BJ (cell line): Measurements from ENCODE around the gene ITGA2B. TPM values are rescaled to one million over a fixed set of nuclear protein-coding genes. Genes with fewer than 3 reads are reported as not detected.
A peak's percentile ranks its signal among the peaks of the same experiment; 100 is the strongest.

Experiments
- CTCF ChIA-PET: fragments of 350-600 bp; formaldehyde crosslinking; extraction: SDS; loops from one replicate; lab custom pipeline; 2021; ENCODE audit warnings: antibody characterized with exemption, inconsistent platforms; lab: Yijun Ruan, JAX
- POLR2A ChIA-PET: fragments of 300-600 bp; sonication (Branson Sonifier 250); formaldehyde crosslinking; extraction: SDS; loops from one replicate; lab custom pipeline; 2021; ENCODE audit warnings: antibody characterized with exemption; lab: Charles Lee
- DNase-seq: peaks from one replicate; pipeline ENCODE4 v3.0.0-alpha.2; 2011; ENCODE audit warnings: low read depth
- H3K27me3 ChIP-seq: 2 replicates; pipeline ENCODE4 v1.6.0; 2011; ENCODE audit warnings: low read length; ENCODE audit not compliant: control insufficient read depth, insufficient read depth
- H3K36me3 ChIP-seq: 2 replicates; pipeline ENCODE4 v1.5.1; 2011; ENCODE audit warnings: low read length; ENCODE audit not compliant: control insufficient read depth, insufficient read depth
- H3K4me3 ChIP-seq: 2 replicates; pipeline ENCODE4 v1.5.1; 2011; ENCODE audit warnings: low read depth, mild to moderate bottlenecking, control low read depth, low read length
- polyA plus RNA-seq: library from polyadenylated mRNA; depleted of rRNA; stranded (reverse); fragments of >200 nt; gene quantifications from 2 replicates; pipeline ENCODE4 v1.2.3, GENCODE V29; 2011
- TF ChIP-seq, protein P1 (sequence below): IDR thresholded peaks from 2 replicates; pipeline ENCODE4 v1.5.1; 2011; ENCODE audit warnings: low read depth, mild to moderate bottlenecking, control low read depth, inconsistent platforms, low read length, moderate library complexity; ENCODE audit not compliant: insufficient read depth

Gene ITGA2B
- polyA plus RNA-seq, 1 experiment: 0.11 TPM

DNA sequence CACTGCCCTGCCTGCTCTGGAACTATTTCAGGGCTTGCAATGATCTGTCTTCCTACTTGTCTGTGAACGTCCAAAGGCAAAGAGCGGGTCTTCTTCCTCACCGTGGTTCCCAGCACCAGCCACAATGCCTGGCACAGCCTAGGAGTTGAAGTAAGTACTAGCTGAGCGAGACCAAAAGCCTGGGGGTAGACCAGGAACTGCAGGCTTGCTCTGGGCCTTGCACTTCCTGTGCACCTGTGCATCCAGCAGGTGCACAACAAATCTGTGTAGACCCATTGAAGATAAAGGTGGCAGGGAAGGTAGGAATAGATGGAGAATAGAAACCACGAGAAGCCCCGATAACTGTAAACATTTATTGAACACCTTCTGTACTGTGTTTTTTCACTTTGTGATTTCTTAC is 30.4 kb downstream of the ITGA2B start:
- Histone ChIP-seq H3K27me3 (peaks cover 1% of the 10 kb centered on the region; the same call in 1 of the 2 replicates), H3K4me3 (no peak overlapping the region), H3K36me3 (no peaks in the 10 kb centered on the region)
- TF ChIP-seq, protein P1, sequence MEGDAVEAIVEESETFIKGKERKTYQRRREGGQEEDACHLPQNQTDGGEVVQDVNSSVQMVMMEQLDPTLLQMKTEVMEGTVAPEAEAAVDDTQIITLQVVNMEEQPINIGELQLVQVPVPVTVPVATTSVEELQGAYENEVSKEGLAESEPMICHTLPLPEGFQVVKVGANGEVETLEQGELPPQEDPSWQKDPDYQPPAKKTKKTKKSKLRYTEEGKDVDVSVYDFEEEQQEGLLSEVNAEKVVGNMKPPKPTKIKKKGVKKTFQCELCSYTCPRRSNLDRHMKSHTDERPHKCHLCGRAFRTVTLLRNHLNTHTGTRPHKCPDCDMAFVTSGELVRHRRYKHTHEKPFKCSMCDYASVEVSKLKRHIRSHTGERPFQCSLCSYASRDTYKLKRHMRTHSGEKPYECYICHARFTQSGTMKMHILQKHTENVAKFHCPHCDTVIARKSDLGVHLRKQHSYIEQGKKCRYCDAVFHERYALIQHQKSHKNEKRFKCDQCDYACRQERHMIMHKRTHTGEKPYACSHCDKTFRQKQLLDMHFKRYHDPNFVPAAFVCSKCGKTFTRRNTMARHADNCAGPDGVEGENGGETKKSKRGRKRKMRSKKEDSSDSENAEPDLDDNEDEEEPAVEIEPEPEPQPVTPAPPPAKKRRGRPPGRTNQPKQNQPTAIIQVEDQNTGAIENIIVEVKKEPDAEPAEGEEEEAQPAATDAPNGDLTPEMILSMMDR: no peak
- CTCF ChIA-PET: interaction anchor here (0.8 to 6.2 kb wide), 4 partner anchors 9 to 357 kb away, joined by 3 to 69 read pairs (median 6); partner anchors contain the start of gene GRN
- POLR2A ChIA-PET: no interaction called here
- no peak for DNase-seq

DNA sequence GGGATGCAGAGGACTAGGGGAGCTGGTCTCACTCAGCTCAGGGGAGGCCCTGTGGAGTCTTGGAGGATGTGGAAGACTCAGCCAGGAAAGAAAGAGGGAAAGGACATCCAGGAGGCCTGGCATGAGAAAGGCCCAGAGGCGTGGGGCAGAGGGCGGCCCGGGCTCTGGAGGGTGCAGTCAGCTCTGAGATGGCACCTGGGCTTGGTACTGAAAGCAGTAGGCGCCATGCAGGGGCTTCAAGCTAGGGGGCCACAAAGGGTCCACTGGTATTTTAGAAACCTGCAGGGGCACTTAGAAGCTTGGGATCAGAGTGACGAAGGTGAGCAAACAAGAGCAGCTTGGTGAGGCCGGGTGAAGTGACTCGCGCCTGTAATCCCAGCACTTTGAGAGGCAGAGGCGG is 31.4 kb downstream of the ITGA2B start:
- Histone ChIP-seq H3K27me3 (peaks cover 1% of the 10 kb centered on the region; the same call in 1 of the 2 replicates), H3K36me3 (no peaks in the 10 kb centered on the region), H3K4me3 (no peak overlapping the region)
- POLR2A ChIA-PET: no interaction called here
- DNase-seq: no peak
- CTCF ChIA-PET: interaction anchor here (0.6 to 6.2 kb wide), 7 partner anchors 8 to 413 kb away, joined by 3 to 69 read pairs (median 3); partner anchors contain the start of gene GRN
- TF ChIP-seq, protein P1: no peak

DNA sequence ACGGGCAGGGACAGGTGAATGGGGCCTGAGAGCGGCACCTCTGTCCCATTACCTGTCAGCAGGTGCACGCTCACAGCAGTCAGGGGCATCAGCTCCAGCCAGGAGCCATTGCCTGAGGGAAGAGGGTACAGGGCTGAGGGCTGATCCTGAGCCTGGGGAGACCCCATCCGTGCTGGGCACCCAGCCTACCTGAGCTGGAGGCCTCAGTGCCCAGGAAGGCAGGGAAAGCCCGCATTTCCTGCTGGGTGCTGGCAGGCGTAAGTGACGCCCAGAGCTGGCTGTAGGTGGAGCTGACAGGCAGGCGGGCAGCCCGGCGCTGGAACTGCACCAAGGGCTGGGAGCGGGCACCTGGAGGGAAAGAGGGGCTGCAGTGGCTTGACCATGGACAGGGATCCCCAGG is 33.2 kb downstream of the ITGA2B start:
- Histone ChIP-seq H3K36me3 (peaks cover 10% of the 10 kb centered on the region), H3K4me3 (no peak overlapping the region), H3K27me3 (no peaks in the 10 kb centered on the region)
- CTCF ChIA-PET: interaction anchor here (1.0 kb wide), 1 partner anchor 8 kb away, joined by 3 read pairs; no protein-coding TSS in a partner anchor
- DNase-seq: no peak
- POLR2A ChIA-PET: no interaction called here
- TF ChIP-seq, protein P1: no peak

DNA sequence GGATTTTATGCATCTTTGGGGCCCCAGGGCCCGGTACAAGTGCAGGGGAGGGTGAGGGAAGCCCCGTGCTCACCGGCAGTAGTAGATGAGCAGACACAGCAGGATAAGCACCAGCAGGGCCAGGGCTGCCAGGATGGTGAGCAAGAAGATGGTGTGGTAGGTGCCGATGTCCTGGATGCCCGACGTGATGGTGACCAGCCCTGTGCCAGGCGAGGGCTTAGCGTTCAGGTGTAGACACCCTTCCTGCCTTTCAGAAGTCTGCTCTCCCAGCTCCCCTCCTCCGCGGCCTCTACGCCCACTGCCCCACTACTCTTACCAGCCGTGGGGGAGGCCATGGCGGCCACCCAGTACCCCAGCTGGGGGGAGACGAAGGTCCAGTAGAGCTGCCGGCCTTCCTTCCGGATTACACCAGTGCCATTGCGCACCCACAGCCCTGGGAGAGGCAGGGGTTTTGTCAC is 33.8 kb downstream of the ITGA2B start:
- no peak overlapping the region for H3K4me3 ChIP-seq
- CTCF ChIA-PET: interaction anchor here (1.0 to 1.9 kb wide), 2 partner anchors 9 to 10 kb away, joined by 3 to 9 read pairs; partner anchors contain the start of gene GRN
- TF ChIP-seq, protein P1: no peak
- POLR2A ChIA-PET: no interaction called here
- peaks cover 14% of the 10 kb centered on the region for H3K36me3 ChIP-seq
- H3K27me3 ChIP-seq: no peaks in the 10 kb centered on the region
- DNase-seq: no peak

DNA sequence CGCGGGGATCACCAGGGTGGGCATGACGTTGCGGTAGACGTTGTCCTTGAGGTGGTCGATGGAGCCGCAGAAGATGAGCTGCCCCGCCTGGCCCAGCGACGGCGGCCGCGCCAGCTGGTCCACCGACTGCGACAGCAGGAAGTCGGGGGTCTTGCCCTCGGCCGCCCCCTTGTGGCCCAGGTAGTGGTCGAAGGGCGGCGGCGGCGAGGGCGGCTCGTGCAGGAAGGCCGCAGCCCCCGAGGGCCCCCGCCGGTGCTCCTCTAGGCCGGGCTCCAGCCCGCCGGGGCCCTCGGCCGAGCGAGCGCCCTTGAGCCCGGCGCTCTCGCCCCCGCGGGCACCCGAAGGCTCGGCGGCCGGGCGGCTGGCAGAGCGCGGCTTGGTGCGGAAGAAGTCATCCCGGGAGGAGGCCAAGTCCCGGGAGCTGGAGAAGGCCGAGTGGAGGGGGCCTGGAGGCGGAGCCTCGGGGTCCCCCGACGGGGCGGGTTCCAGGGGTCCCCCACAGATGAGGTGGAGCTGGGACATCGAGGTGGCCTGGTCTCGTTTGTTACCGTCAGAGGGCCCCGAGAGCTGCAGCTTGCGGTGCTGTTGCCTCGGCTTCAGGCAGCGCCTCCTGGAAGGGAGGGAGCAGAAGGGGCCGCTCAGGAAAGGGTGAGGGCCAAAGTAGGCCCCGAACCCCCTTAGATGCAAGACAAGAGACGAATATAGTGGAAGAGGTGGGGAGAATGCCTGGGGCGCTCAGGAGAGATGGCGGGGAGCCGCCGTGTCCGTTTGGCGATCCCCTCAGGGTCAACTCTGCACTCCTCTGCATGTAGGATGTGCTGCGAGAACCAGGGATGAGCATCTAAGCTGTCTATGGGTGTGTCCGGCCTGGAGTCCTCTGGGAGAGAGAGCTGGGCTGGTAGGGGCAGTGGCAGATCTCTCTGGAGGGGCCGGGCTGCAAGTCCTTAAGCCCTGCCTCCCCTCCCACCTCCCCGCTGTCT is 34.6 kb downstream of the ITGA2B start:
- no peak overlapping the region for H3K4me3 ChIP-seq

More for the DNA sequence above, 34.6 kb downstream of the ITGA2B start:
- TF ChIP-seq, protein P1: peak; percentile 24; the same call in 1 of the 2 replicates
- POLR2A ChIA-PET: no interaction called here
- DNase-seq: no peak
- Histone ChIP-seq H3K27me3 (no peaks in the 10 kb centered on the region), H3K36me3 (peaks cover 19% of the 10 kb centered on the region)
- CTCF ChIA-PET: interaction anchor here (0.6 to 1.9 kb wide), 4 partner anchors 9 to 308 kb away, joined by 3 to 9 read pairs (median 4); partner anchors contain the start of gene GRN
